Osteocyte (in vitro differentiated cells): ENCODE data around the gene LRIT2. TPM values are rescaled to one million over a fixed set of nuclear protein-coding genes. Genes with fewer than 3 reads are reported as not detected.

ENCODE experiments used
- DNase-seq: peaks from one replicate; pipeline ENCODE4 v3.0.0; 2021; ENCODE audit warnings: mixed read lengths; ENCODE audit not compliant: unreplicated experiment; ENCODE audit errors: extremely low spot score
- H3K27ac Mint-ChIP-seq: one replicate; pipeline ENCODE4 v1.8.0; 2021; ENCODE audit warnings: mild to moderate bottlenecking, mixed read lengths; ENCODE audit not compliant: unreplicated experiment
- H3K27me3 Mint-ChIP-seq: one replicate; pipeline ENCODE4 v1.8.0; 2021; ENCODE audit warnings: mixed read lengths; ENCODE audit not compliant: unreplicated experiment
- H3K36me3 Mint-ChIP-seq: one replicate; pipeline ENCODE4 v1.8.0; 2021; ENCODE audit warnings: mixed read lengths; ENCODE audit not compliant: unreplicated experiment
- H3K4me1 Mint-ChIP-seq: one replicate; pipeline ENCODE4 v1.8.0; 2021; ENCODE audit warnings: mixed read lengths; ENCODE audit not compliant: unreplicated experiment
- H3K4me3 Mint-ChIP-seq: one replicate; pipeline ENCODE4 v1.8.0; 2021; ENCODE audit warnings: mild to moderate bottlenecking, moderate library complexity, mixed read lengths; ENCODE audit not compliant: unreplicated experiment
- H3K9me3 Mint-ChIP-seq: one replicate; pipeline ENCODE4 v1.8.0; 2021; ENCODE audit warnings: mixed read lengths; ENCODE audit not compliant: unreplicated experiment
- total RNA-seq: library from RNA; stranded (reverse); gene quantifications from 2 replicates; pipeline ENCODE4 v1.2.1, GENCODE V29; 2021
- TF ChIP-seq, protein P1 (sequence below): fragments of 200-600 bp; sonication (generic); IDR thresholded peaks from 2 replicates; pipeline ENCODE4 v1.5.0; 2021; ENCODE audit warnings: antibody characterized with exemption, mild to moderate bottlenecking, moderate library complexity

Gene LRIT2
- total RNA-seq, 1 donor from 2014 or later = not detected

DNA sequence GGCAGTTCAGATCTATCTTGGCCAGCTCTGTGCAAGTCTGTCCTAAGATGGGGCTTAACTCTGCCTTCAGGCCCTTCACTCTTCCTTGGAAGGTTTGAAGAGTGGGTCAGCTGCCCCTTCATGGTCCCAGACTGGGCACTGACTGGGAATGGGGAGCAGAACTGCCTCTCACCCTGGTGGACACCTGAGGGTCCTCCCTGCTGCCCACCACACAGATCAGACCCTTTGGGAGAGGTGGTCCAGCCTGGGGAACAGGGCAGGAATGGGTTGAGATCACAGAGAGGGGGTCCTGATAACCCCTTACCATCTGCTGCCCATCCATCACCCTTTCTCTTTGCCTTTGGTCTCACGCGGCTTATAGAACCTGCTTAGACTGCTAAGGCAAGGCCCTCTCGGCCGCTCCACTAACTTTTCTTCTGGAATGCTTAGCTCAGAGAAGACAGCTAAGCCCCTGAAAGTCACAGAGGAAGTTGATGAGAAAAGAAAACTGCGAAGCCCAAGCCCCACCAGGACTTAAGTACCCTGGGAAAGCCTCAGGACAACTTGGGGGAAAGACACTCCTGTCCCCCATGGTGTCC, 31.4 kb downstream of the LRIT2 start:
- no peak for DNase-seq
- H3K9me3 Mint-ChIP-seq = no peaks in the 10 kb centered on the region
- no peak overlapping the region for H3K27ac Mint-ChIP-seq
- H3K4me3 Mint-ChIP-seq = no peak overlapping the region
- peaks cover 2% of the 10 kb centered on the region for H3K4me1 Mint-ChIP-seq
- H3K27me3 Mint-ChIP-seq = peaks cover 28% of the 10 kb centered on the region
- TF ChIP-seq, protein P1, sequence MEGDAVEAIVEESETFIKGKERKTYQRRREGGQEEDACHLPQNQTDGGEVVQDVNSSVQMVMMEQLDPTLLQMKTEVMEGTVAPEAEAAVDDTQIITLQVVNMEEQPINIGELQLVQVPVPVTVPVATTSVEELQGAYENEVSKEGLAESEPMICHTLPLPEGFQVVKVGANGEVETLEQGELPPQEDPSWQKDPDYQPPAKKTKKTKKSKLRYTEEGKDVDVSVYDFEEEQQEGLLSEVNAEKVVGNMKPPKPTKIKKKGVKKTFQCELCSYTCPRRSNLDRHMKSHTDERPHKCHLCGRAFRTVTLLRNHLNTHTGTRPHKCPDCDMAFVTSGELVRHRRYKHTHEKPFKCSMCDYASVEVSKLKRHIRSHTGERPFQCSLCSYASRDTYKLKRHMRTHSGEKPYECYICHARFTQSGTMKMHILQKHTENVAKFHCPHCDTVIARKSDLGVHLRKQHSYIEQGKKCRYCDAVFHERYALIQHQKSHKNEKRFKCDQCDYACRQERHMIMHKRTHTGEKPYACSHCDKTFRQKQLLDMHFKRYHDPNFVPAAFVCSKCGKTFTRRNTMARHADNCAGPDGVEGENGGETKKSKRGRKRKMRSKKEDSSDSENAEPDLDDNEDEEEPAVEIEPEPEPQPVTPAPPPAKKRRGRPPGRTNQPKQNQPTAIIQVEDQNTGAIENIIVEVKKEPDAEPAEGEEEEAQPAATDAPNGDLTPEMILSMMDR = no peak
- no peaks in the 10 kb centered on the region for H3K36me3 Mint-ChIP-seq

DNA sequence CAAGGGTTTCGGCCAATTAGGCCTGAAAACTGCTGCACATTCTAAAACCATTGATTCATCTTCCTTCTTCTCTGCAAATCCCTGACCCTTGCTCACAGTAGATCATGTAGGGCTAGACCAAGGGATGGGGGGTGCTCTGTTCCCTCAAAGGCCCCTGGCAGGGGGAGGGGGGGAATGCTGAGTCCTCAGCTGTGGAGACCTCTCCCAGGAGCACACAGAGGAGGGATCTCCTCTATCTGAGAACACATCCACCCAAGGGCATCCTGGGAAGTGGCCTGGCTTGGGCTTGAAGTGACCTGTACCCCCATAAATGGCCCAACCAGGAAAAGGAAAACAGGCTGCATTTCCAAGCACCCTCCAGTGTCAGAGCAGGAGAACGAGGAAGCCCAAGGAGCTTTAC, 32.0 kb downstream of the LRIT2 start:
- H3K27ac Mint-ChIP-seq = no peak overlapping the region
- H3K9me3 Mint-ChIP-seq = no peaks in the 10 kb centered on the region
- no peak for DNase-seq
- no peaks in the 10 kb centered on the region for H3K36me3 Mint-ChIP-seq
- peaks cover 2% of the 10 kb centered on the region for H3K4me1 Mint-ChIP-seq
- TF ChIP-seq, protein P1 = no peak
- H3K4me3 Mint-ChIP-seq = no peak overlapping the region
- H3K27me3 Mint-ChIP-seq = peaks cover 24% of the 10 kb centered on the region

- H3K27me3 Mint-ChIP-seq = peaks cover 17% of the 10 kb centered on the region
These were observed 34.2 kb downstream of the LRIT2 start for GRCh38 chr10:84191106-84191505.

GRCh38 chr10:84190621-84191020, 34.7 kb downstream of the LRIT2 start:
- DNase-seq = no peak
- peaks cover 2% of the 10 kb centered on the region for H3K4me1 Mint-ChIP-seq
- no peaks in the 10 kb centered on the region for H3K36me3 Mint-ChIP-seq
- TF ChIP-seq, protein P1 = no peak
- no peaks in the 10 kb centered on the region for H3K9me3 Mint-ChIP-seq
- H3K27ac Mint-ChIP-seq = no peak overlapping the region
- no peak overlapping the region for H3K4me3 Mint-ChIP-seq
- H3K27me3 Mint-ChIP-seq = peaks cover 15% of the 10 kb centered on the region

More at GRCh38 chr10:84191106-84191505, 34.2 kb downstream of the LRIT2 start:
- no peaks in the 10 kb centered on the region for H3K9me3 Mint-ChIP-seq
- DNase-seq = no peak
- no peak overlapping the region for H3K27ac Mint-ChIP-seq
- TF ChIP-seq, protein P1 = no peak
- no peak overlapping the region for H3K4me3 Mint-ChIP-seq
- H3K4me1 Mint-ChIP-seq = peaks cover 2% of the 10 kb centered on the region
- no peaks in the 10 kb centered on the region for H3K36me3 Mint-ChIP-seq

DNA sequence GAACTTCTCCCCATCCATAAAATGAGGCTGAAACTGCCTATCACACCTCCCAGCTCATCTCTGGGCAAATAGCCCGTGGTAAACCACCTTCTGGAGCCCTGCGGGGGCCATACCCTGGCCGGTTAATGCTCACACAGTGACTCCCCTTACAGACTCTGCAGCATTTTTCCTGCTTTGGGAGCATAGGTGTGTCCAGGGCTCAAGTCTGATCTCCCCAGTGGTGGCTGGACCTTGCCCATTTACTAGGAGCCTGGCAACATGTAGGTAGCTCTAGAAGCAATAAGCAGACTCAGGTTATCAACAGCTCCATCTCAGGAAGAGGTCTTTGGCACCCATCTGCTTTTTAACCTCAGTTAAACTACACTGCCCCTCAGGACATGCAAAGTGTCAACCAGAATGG, 36.5 kb downstream of the LRIT2 start:
- TF ChIP-seq, protein P1 = no peak
- Mint-ChIP-seq H3K4me1 (no peaks in the 10 kb centered on the region), H3K27ac (no peak overlapping the region), H3K36me3 (no peaks in the 10 kb centered on the region), H3K27me3 (peaks cover 8% of the 10 kb centered on the region), H3K9me3 (no peaks in the 10 kb centered on the region), H3K4me3 (no peak overlapping the region)
- DNase-seq = no peak
